ENCODE data around the gene MSRB1.

The MSRB1 gene

DNA sequence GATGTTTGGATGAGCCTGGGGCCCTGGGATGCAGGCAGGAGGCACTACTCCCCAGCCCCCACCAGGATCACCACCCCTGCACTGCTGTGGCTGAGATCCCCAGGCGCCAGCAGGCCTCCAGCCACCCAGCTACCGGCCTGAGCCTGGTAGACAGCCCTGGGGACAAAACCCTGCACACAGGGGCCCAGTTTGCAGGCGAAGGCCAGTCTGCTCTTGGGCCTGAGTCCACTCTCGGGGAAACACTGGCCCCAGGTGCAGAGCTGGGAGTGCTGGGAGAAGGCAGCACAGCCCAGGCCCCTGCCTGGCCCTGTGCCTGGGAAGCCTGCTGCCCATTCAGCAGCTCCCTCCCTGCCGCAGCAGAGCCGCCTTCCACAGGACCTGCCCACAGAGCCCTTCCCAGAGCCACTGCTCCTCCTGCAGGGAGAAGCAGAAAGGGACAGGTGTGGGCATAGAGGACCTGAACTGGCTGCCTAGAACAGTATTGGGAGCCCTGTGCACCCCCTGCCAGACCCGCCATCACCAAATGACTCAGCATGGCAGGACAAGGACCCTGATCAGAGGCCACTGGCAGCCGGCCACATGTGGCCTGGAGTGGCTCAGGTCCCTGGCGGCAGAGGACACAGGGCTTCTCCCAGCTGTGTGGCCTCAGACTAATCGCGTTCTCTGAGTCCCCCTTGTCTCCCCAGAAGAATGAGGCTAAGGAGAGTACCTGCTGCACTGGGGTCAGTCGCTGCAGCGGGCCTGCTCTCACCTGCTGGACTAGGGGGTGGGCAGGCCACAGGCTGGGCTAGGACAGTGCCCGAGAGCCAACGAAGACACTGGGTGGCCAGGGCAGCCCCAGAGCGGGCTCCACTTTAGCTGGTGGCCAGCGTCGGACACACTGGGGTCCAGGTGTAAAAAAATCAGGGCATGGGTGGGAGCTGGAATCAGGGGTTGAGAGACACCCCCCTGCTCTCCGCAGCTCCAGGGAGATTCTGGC is 10.7 kb downstream of the MSRB1 start:
- Histone ChIP-seq H2AFZ (ENCODE audit: low read depth, low read length) (no peak overlapping the region), H3K4me1 (ENCODE audit: low read length) (peaks cover 8% of the 10 kb centered on the region; the same call in 1 of the 2 replicates)
- TF ChIP-seq, protein P1, sequence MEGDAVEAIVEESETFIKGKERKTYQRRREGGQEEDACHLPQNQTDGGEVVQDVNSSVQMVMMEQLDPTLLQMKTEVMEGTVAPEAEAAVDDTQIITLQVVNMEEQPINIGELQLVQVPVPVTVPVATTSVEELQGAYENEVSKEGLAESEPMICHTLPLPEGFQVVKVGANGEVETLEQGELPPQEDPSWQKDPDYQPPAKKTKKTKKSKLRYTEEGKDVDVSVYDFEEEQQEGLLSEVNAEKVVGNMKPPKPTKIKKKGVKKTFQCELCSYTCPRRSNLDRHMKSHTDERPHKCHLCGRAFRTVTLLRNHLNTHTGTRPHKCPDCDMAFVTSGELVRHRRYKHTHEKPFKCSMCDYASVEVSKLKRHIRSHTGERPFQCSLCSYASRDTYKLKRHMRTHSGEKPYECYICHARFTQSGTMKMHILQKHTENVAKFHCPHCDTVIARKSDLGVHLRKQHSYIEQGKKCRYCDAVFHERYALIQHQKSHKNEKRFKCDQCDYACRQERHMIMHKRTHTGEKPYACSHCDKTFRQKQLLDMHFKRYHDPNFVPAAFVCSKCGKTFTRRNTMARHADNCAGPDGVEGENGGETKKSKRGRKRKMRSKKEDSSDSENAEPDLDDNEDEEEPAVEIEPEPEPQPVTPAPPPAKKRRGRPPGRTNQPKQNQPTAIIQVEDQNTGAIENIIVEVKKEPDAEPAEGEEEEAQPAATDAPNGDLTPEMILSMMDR (IDR thresholded peaks at IDR 0.05; ENCODE audit: low read depth, low read length), result no peak
- TF ChIP-seq EZH2phosphoT487 (IDR thresholded peaks at IDR 0.05; ENCODE audit: low read depth), result no peak

DNA sequence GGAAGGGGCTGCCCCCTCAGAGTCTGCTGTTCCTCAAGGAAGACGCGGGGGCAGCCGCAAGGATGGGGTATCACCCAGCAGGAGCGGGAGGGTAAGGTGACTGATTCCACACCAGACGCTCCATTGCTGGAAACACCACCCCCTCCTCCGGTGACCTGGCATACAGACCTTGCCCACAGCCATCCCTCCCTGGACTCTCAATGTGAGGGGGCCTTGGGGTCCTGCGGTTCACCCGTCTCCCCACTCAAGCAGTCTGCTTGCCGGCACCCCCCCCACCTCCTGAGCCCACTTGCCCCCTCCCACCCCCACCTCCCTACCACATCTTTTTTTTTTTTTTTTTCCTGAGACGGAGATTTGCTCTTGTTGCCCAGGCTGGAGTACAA is 12.7 kb downstream of the MSRB1 start:
- Histone ChIP-seq H4K20me1 (ENCODE audit: insufficient read depth, low read length) (no peaks in the 10 kb centered on the region), H3K4me3 (ENCODE audit: low read length) (no peak overlapping the region), H2AFZ (ENCODE audit: low read depth, low read length) (peak overlapping the region; percentile 86; the same call in 1 of the 2 replicates), H3K36me3 (replicated peaks; ENCODE audit: low read depth, low read length) (no peaks in the 10 kb centered on the region), H3K4me1 (ENCODE audit: low read length) (peaks cover 8% of the 10 kb centered on the region; the same call in 1 of the 2 replicates), H3K27ac (ENCODE audit: low read length) (no peak overlapping the region), H3K9me3 (ENCODE audit: insufficient read depth, low read length) (no peaks in the 10 kb centered on the region), H3K79me2 (ENCODE audit: low read length) (no peaks in the 10 kb centered on the region), H3K9ac (ENCODE audit: low read length) (no peak overlapping the region), H3K4me2 (ENCODE audit: low read length) (peak overlapping the region; percentile 73; the same call in 1 of the 2 replicates), H3K27me3 (ENCODE audit: low read depth, low read length) (no peaks in the 10 kb centered on the region)
- TF ChIP-seq, protein P1 (IDR thresholded peaks at IDR 0.05; ENCODE audit: low read depth, low read length), result no peak
- TF ChIP-seq EZH2phosphoT487 (IDR thresholded peaks at IDR 0.05; ENCODE audit: low read depth), result no peak

More for the DNA sequence above, 10.7 kb downstream of the MSRB1 start:
- H3K9me3 ChIP-seq (ENCODE audit: insufficient read depth, low read length), result no peaks in the 10 kb centered on the region
- no peak overlapping the region for H3K9ac ChIP-seq (ENCODE audit: low read length)
- peaks cover 6% of the 10 kb centered on the region for H3K36me3 ChIP-seq (replicated peaks; ENCODE audit: low read depth, low read length)
- no peaks in the 10 kb centered on the region for H3K79me2 ChIP-seq (ENCODE audit: low read length)
- H3K4me2 ChIP-seq (ENCODE audit: low read length), result no peak overlapping the region
- H3K4me3 ChIP-seq (ENCODE audit: low read length), result no peak overlapping the region
- H3K27ac ChIP-seq (ENCODE audit: low read length), result no peak overlapping the region
- H4K20me1 ChIP-seq (ENCODE audit: insufficient read depth, low read length), result no peaks in the 10 kb centered on the region
- H3K27me3 ChIP-seq (ENCODE audit: low read depth, low read length), result no peaks in the 10 kb centered on the region

DNA sequence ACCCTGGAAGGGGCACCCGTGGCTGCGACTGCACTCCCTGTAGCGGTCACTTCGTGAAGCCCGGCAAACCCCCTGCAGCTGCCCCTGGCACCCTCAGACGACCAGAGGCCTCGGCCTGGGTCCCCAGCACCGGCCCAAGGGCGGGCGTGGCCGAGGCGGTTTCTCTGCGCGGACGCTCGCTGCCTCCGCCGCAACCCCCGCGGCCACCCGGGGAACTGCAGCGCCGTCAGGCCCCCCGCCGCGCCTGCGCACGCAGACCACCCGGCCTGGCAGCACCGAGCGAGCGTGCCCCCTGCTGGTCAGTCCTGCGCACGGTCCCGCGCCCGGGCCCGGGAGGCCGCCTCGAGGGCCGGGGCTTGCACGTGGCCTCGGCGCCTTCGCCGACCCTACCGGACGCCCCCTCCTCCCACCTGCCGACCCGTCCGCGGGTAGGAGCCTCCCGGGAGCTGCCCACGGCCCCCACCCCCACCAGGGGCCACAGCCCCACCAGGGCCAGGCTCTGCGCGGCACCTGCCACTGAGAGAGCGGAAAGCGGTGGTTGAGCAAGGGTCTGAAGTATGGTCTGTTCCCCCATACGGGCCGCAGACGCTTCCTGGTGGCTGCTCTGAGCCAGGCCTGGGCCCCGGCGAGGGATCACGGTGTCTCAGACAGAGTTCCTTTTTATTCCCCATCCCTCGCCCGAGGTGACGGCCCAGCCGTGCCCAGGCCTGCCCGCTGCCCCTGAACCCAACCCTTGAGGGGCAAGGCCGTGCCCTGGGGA is 13.2 kb downstream of the MSRB1 start:
- Histone ChIP-seq H3K36me3 (replicated peaks; ENCODE audit: low read depth, low read length) (no peaks in the 10 kb centered on the region), H4K20me1 (ENCODE audit: insufficient read depth, low read length) (no peaks in the 10 kb centered on the region), H3K9ac (ENCODE audit: low read length) (peak overlapping the region; percentile 66), H3K27ac (ENCODE audit: low read length) (no peak overlapping the region), H3K4me1 (ENCODE audit: low read length) (peaks cover 8% of the 10 kb centered on the region; the same call in 1 of the 2 replicates), H3K27me3 (ENCODE audit: low read depth, low read length) (no peaks in the 10 kb centered on the region), H3K9me3 (ENCODE audit: insufficient read depth, low read length) (no peaks in the 10 kb centered on the region), H3K4me3 (ENCODE audit: low read length) (peak overlapping the region; percentile 78), H3K4me2 (ENCODE audit: low read length) (peak overlapping the region; percentile 84), H2AFZ (ENCODE audit: low read depth, low read length) (peak overlapping the region; percentile 93), H3K79me2 (ENCODE audit: low read length) (no peaks in the 10 kb centered on the region)
- no peak for TF ChIP-seq EZH2phosphoT487 (IDR thresholded peaks at IDR 0.05; ENCODE audit: low read depth)
- TF ChIP-seq, protein P1 (IDR thresholded peaks at IDR 0.05; ENCODE audit: low read depth, low read length), result peak; percentile 82

DNA sequence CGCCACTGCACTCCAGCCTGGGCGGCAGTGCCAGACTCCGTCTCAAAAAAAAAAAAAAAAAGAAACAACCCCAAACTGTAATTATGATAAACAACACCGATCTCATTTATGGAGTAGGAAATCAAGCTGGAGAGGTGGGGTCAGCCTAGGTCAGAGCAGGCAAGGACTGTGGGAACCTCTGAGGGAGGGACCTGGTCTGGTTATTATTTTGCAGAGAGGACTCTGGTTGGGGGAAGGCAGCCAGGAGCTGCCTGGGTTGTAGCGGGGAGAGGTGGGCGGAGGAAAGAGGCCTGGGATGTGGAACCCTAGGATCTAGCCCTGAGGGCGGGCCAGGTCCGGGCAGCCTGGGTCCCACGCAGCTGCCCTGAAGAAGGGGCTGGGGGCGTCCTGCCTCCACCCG is 13.9 kb downstream of the MSRB1 start:
- H3K4me3 ChIP-seq (ENCODE audit: low read length), result peak overlapping the region; percentile 78
- H4K20me1 ChIP-seq (ENCODE audit: insufficient read depth, low read length), result no peaks in the 10 kb centered on the region
- H3K27ac ChIP-seq (ENCODE audit: low read length), result no peak overlapping the region
- no peaks in the 10 kb centered on the region for H3K27me3 ChIP-seq (ENCODE audit: low read depth, low read length)
- peak overlapping the region; percentile 84 for H3K4me2 ChIP-seq (ENCODE audit: low read length)
- TF ChIP-seq, protein P1 (IDR thresholded peaks at IDR 0.05; ENCODE audit: low read depth, low read length), result no peak
- no peak for TF ChIP-seq EZH2phosphoT487 (IDR thresholded peaks at IDR 0.05; ENCODE audit: low read depth)
- H2AFZ ChIP-seq (ENCODE audit: low read depth, low read length), result peak overlapping the region; percentile 93
- no peaks in the 10 kb centered on the region for H3K79me2 ChIP-seq (ENCODE audit: low read length)
- no peaks in the 10 kb centered on the region for H3K36me3 ChIP-seq (replicated peaks; ENCODE audit: low read depth, low read length)
- H3K4me1 ChIP-seq (ENCODE audit: low read length), result peaks cover 8% of the 10 kb centered on the region; the same call in 1 of the 2 replicates
- peak overlapping the region; percentile 66 for H3K9ac ChIP-seq (ENCODE audit: low read length)
- H3K9me3 ChIP-seq (ENCODE audit: insufficient read depth, low read length), result no peaks in the 10 kb centered on the region
